AG04450 (cell line): ENCODE data around the gene TLR9. TPM values are rescaled to one million over a fixed set of nuclear protein-coding genes. Genes with fewer than 3 reads are reported as not detected.

Experiments
- CTCF ChIA-PET: fragments of 300-600, 350-600 bp; formaldehyde crosslinking; extraction: SDS; loops from one replicate; lab custom pipeline; 2022; ENCODE audit warnings: antibody characterized with exemption, inconsistent platforms; lab: Charles Lee
- POLR2A ChIA-PET: fragments of 350-600 bp; formaldehyde crosslinking; extraction: SDS; loops from one replicate; lab custom pipeline; 2021; ENCODE audit warnings: antibody characterized with exemption, inconsistent platforms; lab: Yijun Ruan, JAX
- DNase-seq: peaks from one replicate; pipeline ENCODE4 v3.0.0-alpha.2; 2011; ENCODE audit warnings: low read depth, low spot score
- H3K27ac ChIP-seq: one replicate; pipeline ENCODE4 v1.5.1; 2012; ENCODE audit warnings: low read depth, low read length, control low read depth
- H3K27me3 ChIP-seq: one replicate; pipeline ENCODE4 v1.6.0; 2012; ENCODE audit warnings: low read length; ENCODE audit not compliant: control insufficient read depth, insufficient read depth
- H3K4me3 ChIP-seq: 2 replicates; pipeline ENCODE4 v1.5.1; 2011; ENCODE audit warnings: mild to moderate bottlenecking, low read depth, low read length, control low read depth
- H3K9me3 ChIP-seq: 2 replicates; pipeline ENCODE4 v1.5.1; 2012; ENCODE audit warnings: low read length; ENCODE audit not compliant: control insufficient read depth, insufficient read depth
- CTCF ChIP-seq: IDR thresholded peaks from 2 replicates; pipeline ENCODE4 v1.5.1; 2011; ENCODE audit warnings: low read depth, low read length, control low read depth, inconsistent platforms
- polyA plus RNA-seq: library from polyadenylated mRNA; depleted of rRNA; stranded (reverse); fragments of >200 nt; gene quantifications from 2 replicates; pipeline ENCODE4 v1.2.3, GENCODE V29; 2011

TLR9 gene
- polyA plus RNA-seq, 1 experiment, result 0.02 TPM

- H3K27ac ChIP-seq, result peak overlapping the region; percentile 21
Measured at GRCh38 chr3:52202384-52203077, 22.9 kb downstream of the TLR9 start.

DNA sequence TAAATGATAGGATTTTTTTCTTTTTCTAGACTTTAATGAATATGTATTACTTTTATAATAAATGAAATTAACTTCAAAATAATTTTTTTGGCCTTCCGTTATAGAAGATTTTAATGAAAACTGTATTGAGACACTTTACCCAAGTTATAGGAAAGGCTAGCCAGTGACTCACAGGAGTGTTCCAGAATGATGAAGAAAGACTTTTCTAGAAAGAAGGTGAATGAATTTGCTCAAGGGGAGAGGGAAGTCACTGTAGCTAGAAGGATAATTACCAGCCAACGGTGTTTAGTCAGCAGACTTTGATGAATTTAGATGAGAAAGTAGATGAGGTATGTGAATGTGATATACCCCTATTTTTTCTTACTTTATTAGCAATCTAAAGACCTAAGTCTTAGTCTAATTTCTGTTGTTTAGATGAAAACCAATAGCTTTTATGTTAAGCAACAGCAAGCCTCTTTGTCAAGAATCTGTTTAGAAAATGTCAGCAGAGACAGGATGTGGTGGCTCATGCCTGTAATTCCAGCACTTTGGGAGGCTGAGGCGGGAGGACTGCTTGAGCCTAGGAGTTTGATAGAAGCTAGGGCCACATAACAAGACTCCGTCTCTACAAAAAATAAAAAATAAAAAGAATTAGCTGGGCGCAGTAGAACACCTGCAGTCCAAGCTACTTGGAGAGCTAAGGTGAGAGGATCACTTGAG is 24.3 kb downstream of the TLR9 start:
- no peaks in the 10 kb centered on the region for H3K9me3 ChIP-seq
- no peak overlapping the region for H3K27ac ChIP-seq
- H3K27me3 ChIP-seq, result no peaks in the 10 kb centered on the region
- ChIA-PET CTCF (interaction anchor here (0.6 to 2.4 kb wide), 6 partner anchors 8 to 197 kb away, joined by 3 to 23 read pairs (median 3); partner anchors contain the start of gene POC1A), POLR2A (interaction anchor here (1.4 to 2.3 kb wide), 2 partner anchors 8 to 16 kb away, joined by 3 to 6 read pairs; no protein-coding TSS in a partner anchor)
- no peak for TF ChIP-seq CTCF
- no peak for DNase-seq
- no peak overlapping the region for H3K4me3 ChIP-seq

More at GRCh38 chr3:52202384-52203077, 22.9 kb downstream of the TLR9 start:
- no peak overlapping the region for H3K4me3 ChIP-seq
- H3K9me3 ChIP-seq, result no peaks in the 10 kb centered on the region
- POLR2A ChIA-PET, result interaction anchor here (2.3 kb wide), 1 partner anchor 14 kb away, joined by 6 read pairs; no protein-coding TSS in a partner anchor
- CTCF ChIA-PET, result interaction anchor here (0.7 to 2.4 kb wide), 3 partner anchors 13 to 226 kb away, joined by 3 to 23 read pairs (median 4); no protein-coding TSS in a partner anchor
- no peaks in the 10 kb centered on the region for H3K27me3 ChIP-seq
- no peak for DNase-seq
- no peak for TF ChIP-seq CTCF

GRCh38 chr3:52198643-52199608 is 26.5 kb downstream of the TLR9 start:
- Histone ChIP-seq H3K27me3 (no peaks in the 10 kb centered on the region), H3K4me3 (peak overlapping the region; percentile 90), H3K9me3 (no peaks in the 10 kb centered on the region), H3K27ac (peak overlapping the region; percentile 21)
- POLR2A ChIA-PET, result interaction anchor here (1.6 kb wide), 1 partner anchor 44 kb away, joined by 4 read pairs; the partner anchor contains the start of gene POC1A
- TF ChIP-seq CTCF, result no peak
- CTCF ChIA-PET, result interaction anchor here (1.3 kb wide), 1 partner anchor 21 kb away, joined by 7 read pairs; no protein-coding TSS in a partner anchor
- no peak for DNase-seq

DNA sequence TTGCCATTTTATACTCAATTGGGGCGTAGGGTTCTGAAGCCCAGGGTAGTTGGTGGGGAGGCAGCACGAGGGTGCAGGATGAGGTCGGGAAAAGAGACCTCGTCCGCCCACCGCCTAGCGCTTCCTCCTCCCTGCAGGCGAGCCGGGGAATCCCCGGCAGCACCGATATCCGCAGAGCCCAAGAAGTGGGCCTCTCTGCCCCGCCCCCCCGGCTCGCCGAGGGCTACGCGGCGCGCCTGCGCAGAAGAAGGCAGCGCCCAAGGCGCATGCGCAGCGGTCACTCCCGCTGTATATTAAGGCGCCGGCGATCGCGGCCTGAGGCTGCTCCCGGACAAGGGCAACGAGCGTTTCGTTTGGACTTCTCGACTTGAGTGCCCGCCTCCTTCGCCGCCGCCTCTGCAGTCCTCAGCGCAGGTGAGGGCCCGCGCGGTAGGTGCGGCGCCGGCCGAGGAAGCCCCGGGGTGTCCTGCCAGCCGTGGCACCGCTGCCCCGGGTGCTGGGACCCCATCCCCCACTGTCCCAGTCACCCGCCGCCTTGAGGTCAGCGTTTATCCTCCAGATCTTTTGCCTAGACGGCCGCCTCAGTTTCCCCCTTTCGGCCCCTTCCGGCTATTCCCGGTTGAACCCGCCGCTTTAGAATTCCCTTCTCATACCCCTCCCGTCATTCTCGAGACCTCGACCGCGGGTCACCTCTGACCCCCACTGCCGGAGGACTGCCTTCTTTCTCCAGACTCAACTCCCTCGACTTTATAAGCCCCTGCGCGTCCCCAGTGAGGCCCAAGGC is 27.4 kb downstream of the TLR9 start, which contains the start of gene ALAS1:
Gene ALAS1, plus strand, starts transcription at position 319 of the 784 bp plus-strand sequence. CDS start 1,082 bp downstream, outside the sequence.
- CTCF ChIA-PET, result interaction anchor here (0.7 to 1.3 kb wide), 2 partner anchors 22 to 25 kb away, joined by 3 to 7 read pairs; no protein-coding TSS in a partner anchor

More for the DNA sequence above, 27.4 kb downstream of the TLR9 start, which contains the start of gene ALAS1:
- peak; percentile 69 for DNase-seq
- Histone ChIP-seq H3K4me3 (peak within 1 kb of the TSS; percentile 90), H3K27me3 (no peaks in the 10 kb centered on the region), H3K27ac (peak within 1 kb of the TSS; percentile 61), H3K9me3 (no peaks in the 10 kb centered on the region)
- POLR2A ChIA-PET, result interaction anchor here (1.6 kb wide), 1 partner anchor 43 kb away, joined by 4 read pairs; the partner anchor contains the start of gene POC1A
- no peak for TF ChIP-seq CTCF
